Suprapubic skin (tissue), 3 donors: ENCODE results near the gene DPYD.

Source experiments
- CTCF ChIP-seq, 2 donors: fragments of 200-600 bp in 1 of 2; fragments of 450-650 bp in 1 of 2; sonication (generic) in 1 of 2; IDR thresholded peaks; one replicate each; pipeline ENCODE4 v1.5.1; 2016 to 2019; ENCODE audit warnings: antibody characterized with exemption in 2 of 2, mild to moderate bottlenecking in 1 of 2, moderate library complexity in 1 of 2
- EP300 ChIP-seq: sonication (generic); formaldehyde crosslinking; IDR thresholded peaks from one replicate; pipeline ENCODE4 v1.6.1; 2017; ENCODE audit warnings: antibody characterized with exemption
- POLR2A ChIP-seq, 2 donors: fragments of 450-650 bp; IDR thresholded peaks; one replicate each; pipeline ENCODE4 v1.6.1; 2017; ENCODE audit warnings: antibody characterized with exemption in 2 of 2, mild to moderate bottlenecking in 2 of 2, moderate library complexity in 2 of 2

GRCh38 chr1:97202481-97203380 is 718.1 kb downstream of the DPYD start:
- TF ChIP-seq CTCF (IDR thresholded peaks at IDR 0.05) (no peak), EP300 (no peak), POLR2A (IDR thresholded peaks at IDR 0.05) (no peak)
